AG09309 (cell line): Measurements from ENCODE around the gene AFAP1.

Source experiments
- DNase-seq: peaks from one replicate; pipeline ENCODE4 v3.0.0-alpha.2; 2010; ENCODE audit warnings: low read depth
- H3K4me3 ChIP-seq: 2 replicates; pipeline ENCODE4 v1.5.1; 2011; ENCODE audit warnings: mild to moderate bottlenecking, low read depth, low read length, moderate library complexity; ENCODE audit not compliant: control insufficient read depth
- TF ChIP-seq, protein P1 (sequence below): IDR thresholded peaks from 2 replicates; pipeline ENCODE4 v1.5.1; 2011; ENCODE audit warnings: mild to moderate bottlenecking, low read depth, low read length, inconsistent platforms; ENCODE audit not compliant: insufficient read depth, control insufficient read depth; ENCODE audit errors: missing control alignments

Gene AFAP1

DNA sequence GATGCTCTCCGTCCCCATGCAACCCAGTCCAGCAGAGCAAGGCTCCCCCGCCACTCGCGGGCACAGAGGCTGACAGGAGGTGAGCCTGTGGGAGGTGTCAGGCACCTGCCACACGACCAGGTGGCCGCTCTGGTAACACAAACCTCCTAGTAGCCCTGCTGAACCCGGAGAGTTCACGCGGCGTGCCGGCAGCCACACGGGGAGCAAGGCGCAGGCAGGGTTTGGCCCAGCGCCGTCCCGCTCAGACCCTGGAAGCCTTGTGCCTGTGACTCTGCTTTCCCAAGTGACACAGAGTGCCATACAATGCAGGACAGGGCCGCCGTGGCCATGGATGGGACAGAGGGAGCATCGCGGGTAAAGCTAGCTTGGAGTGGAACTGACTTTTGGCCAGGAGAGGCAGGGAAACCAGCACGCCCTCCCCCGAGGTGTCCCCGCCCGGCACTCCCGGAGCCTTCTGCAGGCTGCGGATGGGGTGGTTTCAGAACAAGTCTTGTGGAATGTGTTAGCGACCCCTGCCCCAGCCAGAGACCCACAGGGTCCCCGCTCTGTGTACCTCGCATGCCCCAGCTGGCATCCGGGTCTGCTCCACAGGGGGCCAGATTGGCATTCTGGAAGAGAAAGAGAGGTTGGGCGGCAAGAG is 44.7 kb upstream of the AFAP1 start:
- DNase-seq = no peak
- H3K4me3 ChIP-seq = no peak overlapping the region
- TF ChIP-seq, protein P1, sequence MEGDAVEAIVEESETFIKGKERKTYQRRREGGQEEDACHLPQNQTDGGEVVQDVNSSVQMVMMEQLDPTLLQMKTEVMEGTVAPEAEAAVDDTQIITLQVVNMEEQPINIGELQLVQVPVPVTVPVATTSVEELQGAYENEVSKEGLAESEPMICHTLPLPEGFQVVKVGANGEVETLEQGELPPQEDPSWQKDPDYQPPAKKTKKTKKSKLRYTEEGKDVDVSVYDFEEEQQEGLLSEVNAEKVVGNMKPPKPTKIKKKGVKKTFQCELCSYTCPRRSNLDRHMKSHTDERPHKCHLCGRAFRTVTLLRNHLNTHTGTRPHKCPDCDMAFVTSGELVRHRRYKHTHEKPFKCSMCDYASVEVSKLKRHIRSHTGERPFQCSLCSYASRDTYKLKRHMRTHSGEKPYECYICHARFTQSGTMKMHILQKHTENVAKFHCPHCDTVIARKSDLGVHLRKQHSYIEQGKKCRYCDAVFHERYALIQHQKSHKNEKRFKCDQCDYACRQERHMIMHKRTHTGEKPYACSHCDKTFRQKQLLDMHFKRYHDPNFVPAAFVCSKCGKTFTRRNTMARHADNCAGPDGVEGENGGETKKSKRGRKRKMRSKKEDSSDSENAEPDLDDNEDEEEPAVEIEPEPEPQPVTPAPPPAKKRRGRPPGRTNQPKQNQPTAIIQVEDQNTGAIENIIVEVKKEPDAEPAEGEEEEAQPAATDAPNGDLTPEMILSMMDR = no peak

DNA sequence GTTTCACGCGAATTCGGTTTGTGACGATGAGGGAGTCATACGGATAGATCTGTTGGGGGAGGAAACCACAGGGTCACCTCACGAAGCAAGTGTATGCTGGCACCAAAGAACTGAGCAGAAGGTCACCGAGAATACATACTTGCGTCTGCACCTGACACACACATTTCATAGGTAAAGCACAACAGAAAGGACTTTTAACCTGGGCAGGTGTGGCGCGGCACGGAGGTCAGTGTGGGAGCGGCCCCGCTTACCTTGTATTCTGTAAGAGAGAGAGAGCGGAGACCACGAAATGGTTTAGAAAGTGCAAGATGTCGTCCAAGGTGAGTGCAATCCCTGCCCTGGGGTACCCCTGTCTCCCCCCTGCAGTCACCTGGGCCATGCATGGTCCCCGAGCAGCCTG is 43.6 kb upstream of the AFAP1 start:
- TF ChIP-seq, protein P1 = no peak
- H3K4me3 ChIP-seq = no peak overlapping the region
- DNase-seq = no peak

DNA sequence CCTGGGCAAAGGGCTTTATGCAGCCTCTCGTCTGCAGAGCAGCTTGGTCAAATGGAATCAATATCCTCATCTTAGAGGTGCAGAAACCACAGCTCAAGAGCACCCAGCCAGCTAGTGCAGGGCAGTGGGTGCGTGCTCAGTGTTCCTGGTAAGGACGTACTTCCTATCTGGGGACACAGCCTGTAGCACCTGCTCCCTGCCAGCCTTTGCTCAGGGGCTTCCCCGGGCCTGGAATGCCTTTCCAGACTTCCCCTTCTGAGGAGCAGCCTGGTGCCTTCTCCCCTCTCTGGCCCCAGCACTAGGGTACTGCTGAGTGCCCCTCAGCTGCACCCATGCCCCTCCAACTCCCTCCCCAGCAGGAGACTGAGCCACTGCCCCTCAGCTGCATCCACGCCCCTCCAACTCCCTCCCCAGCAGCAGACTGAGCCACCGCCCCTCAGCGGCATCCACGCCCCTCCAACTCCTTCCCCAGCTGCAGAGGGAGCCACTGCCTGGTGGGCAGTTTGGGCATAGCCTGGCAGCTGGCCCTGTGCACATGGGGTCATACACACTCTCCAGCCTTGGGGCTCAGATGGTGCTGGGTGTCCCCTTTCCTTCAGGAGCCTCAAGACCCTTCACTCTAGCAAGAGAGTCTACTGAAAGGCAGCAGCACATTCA is 42.2 kb upstream of the AFAP1 start:
- TF ChIP-seq, protein P1 = no peak
- no peak overlapping the region for H3K4me3 ChIP-seq
- DNase-seq = no peak

DNA sequence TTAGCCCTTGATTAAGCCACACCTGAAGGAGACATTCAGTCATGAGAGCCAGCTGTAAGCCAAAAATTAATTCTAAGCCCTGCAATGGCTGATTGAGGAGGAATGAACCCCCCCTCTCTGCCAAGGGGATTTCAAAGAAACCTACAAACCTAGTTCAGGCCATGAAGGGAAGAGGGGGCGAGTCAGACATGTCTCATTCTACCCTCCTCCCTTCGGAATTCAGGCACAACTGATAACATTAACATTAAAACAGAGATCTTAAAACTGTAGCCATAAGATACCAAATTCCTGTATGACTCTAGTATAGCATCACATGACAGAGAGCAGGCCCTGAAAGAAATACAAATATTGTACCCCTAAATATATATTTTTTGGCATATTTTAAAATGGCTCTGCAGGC is 40.4 kb upstream of the AFAP1 start:
- H3K4me3 ChIP-seq = no peak overlapping the region
- TF ChIP-seq, protein P1 = no peak
- DNase-seq = no peak

DNA sequence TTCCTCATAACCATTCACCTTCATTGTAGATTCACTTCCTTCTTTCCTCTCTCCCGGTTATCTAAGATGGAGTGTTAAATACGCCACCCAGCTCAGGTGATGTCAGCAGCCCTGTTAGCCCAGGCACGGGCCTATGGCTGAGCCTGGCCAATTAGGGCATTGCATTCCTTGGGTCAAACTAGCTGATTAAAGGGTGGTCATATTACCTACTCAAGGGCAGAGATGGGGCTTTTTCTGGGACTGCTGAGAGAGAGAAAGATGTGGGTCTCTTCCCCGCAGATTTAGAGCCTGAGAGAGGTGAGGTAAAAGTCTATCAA is 39.9 kb upstream of the AFAP1 start:
- TF ChIP-seq, protein P1 = no peak
- H3K4me3 ChIP-seq = no peak overlapping the region
- no peak for DNase-seq

DNA sequence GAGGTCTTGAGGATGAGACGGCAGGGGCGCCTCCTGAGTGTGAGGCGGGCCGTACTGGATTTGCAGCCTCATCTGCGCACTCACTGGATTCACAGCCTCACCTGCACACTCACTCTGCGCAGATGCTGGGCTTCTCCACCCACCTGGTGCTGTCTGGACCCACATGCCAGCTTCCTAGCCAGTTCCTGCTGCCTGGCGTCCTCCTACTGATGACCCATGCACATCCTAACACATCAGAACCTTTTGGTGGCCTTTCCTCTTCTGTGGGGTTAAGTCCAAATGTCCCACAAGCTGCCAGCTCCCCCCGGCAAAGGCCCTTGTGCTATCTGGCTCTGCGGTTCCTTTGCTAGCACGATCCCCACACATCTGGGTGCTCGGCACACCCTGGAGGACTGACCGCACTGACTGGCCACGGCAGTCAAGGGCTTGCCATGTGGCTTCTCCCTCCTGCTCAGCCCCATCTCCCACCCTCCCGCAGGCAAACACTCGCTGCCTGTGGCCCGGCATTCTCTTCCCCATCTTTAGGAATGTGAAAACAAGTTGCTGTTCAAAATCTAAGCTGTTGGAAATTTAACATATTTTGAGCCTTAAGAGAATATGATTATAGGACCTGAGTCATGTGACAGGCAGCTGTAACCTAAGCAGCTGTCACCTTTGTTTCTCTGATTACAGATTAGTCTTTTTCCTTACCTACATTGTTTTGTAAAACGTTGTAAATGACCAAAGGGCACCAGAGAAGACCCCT is 39.4 kb upstream of the AFAP1 start:
- TF ChIP-seq, protein P1 = no peak
- no peak overlapping the region for H3K4me3 ChIP-seq
- DNase-seq = no peak
